K562 (cell line): ENCODE measurements around the gene LRRC4C. TPM values are rescaled to one million over a fixed set of nuclear protein-coding genes. Genes with fewer than 3 reads are reported as not detected.

ENCODE experiments used
- ATAC-seq: fragments of 200-7000 bp; cut with Tn5 transposase; 3 replicates; pipeline ENCODE4 v1.9.1; 2020; ENCODE audit warnings: moderate library complexity
- BruUV-seq: library from RNA; stranded (reverse); fragments of 400-500 nt; replicated peaks from 2 replicates; lab custom pipeline; 2021; lab: Mats Ljungman, UMichigan
- CTCF ChIA-PET: fragments of 300-600 bp; formaldehyde crosslinking; extraction: SDS; loops from one replicate; lab custom pipeline; 2021; ENCODE audit warnings: low intra/inter-chr PET ratio; lab: Yijun Ruan, JAX
- POLR2A ChIA-PET: fragments of 300-600, 350-650 bp; sonication (Branson Sonifier 250); formaldehyde crosslinking; extraction: SDS; loops from one replicate; lab custom pipeline; 2021; ENCODE audit warnings: antibody characterized with exemption, inconsistent platforms; lab: Yijun Ruan, JAX
- DNase-seq, 4 experiments: peaks; one replicate each; pipeline versions ENCODE4 v3.0.0 to v3.0.0-alpha.2; 2011 to 2018; ENCODE audit warnings: low spot score in 3 of 4, mixed read lengths in 3 of 4; ENCODE audit errors: extremely low read depth in 1 of 4
- FAIRE-seq: peaks from 2 replicates; lab custom pipeline; 2011; peaks lifted over from hg19 to GRCh38; lab: Jason Lieb, UNC
- H2AFZ ChIP-seq: 2 replicates; pipeline ENCODE4 v1.6.0; 2011; ENCODE audit warnings: low read depth, low read length, control low read depth, inconsistent platforms
- H3K27ac ChIP-seq: fragments of 200-600 bp; 3 replicates; pipeline ENCODE4 v1.8.0; 2011; ENCODE audit warnings: low read depth, mild to moderate bottlenecking, control low read depth, inconsistent platforms, low read length, moderate library complexity, mixed read lengths; ENCODE audit errors: extremely low read depth
- H3K27me3 ChIP-seq, 2 experiments: fragments of 300-600 bp in 1 of 2; 2 replicates in 1 of 2; 3 replicates in 1 of 2; pipeline versions ENCODE4 v1.6.0 to v1.8.0; 2011; ENCODE audit warnings: inconsistent platforms in 2 of 2, low read length in 2 of 2, mild to moderate bottlenecking in 1 of 2, mixed read lengths in 1 of 2, moderate library complexity in 1 of 2; ENCODE audit not compliant: control insufficient read depth in 2 of 2, insufficient read depth in 2 of 2
- H3K36me3 ChIP-seq: fragments of 300-600 bp; 3 replicates; pipeline ENCODE4 v1.8.0; 2011; ENCODE audit warnings: mild to moderate bottlenecking, low read length, inconsistent platforms; ENCODE audit not compliant: control insufficient read depth, insufficient read depth
- H3K4me1 ChIP-seq, 2 experiments: fragments of 200-600 bp in 1 of 2; replicated peaks in 1 of 2; 2 replicates in 1 of 2; 3 replicates in 1 of 2; pipeline versions ENCODE4 v1.5.1 to v1.8.0; 2011; ENCODE audit warnings: inconsistent platforms in 2 of 2, low read length in 2 of 2, mild to moderate bottlenecking in 1 of 2, mixed read lengths in 1 of 2, moderate library complexity in 1 of 2; ENCODE audit not compliant: control insufficient read depth in 2 of 2, insufficient read depth in 2 of 2
- H3K4me2 ChIP-seq: 2 replicates; pipeline ENCODE4 v1.6.1; 2011; ENCODE audit warnings: low read length, control low read depth, inconsistent platforms, mixed read lengths; ENCODE audit not compliant: insufficient read depth
- H3K4me3 ChIP-seq: fragments of 200-600 bp; sonication (generic), shearing (Covaris generic); 2 replicates; pipeline ENCODE4 v1.5.1; 2016; ENCODE audit warnings: control low read depth, inconsistent platforms
- H3K79me2 ChIP-seq: fragments of 200-600 bp; 3 replicates; pipeline ENCODE4 v1.8.0; 2011; ENCODE audit warnings: low read length, inconsistent platforms; ENCODE audit not compliant: control insufficient read depth, insufficient read depth
- H3K9ac ChIP-seq, 2 experiments: 2 replicates each; pipeline versions ENCODE4 v1.6.0 to v1.6.1; 2011; ENCODE audit warnings: low read depth in 2 of 2, low read length in 2 of 2, control low read depth in 1 of 2, inconsistent platforms in 1 of 2, mild to moderate bottlenecking in 1 of 2, mixed read lengths in 1 of 2; ENCODE audit not compliant: insufficient read depth in 1 of 2
- H3K9me1 ChIP-seq: one replicate; pipeline ENCODE4 v1.6.0; 2011; ENCODE audit warnings: inconsistent platforms, mild to moderate bottlenecking, low read length, moderate library complexity; ENCODE audit not compliant: control insufficient read depth, insufficient read depth
- H3K9me3 ChIP-seq: replicated peaks from 2 replicates; pipeline ENCODE4 v1.5.1; 2011; ENCODE audit warnings: low read depth, low read length, inconsistent platforms; ENCODE audit not compliant: control insufficient read depth, insufficient read depth
- H4K20me1 ChIP-seq: replicated peaks from 2 replicates; pipeline ENCODE4 v1.6.1; 2011; ENCODE audit warnings: low read length, inconsistent platforms, mixed read lengths; ENCODE audit not compliant: control insufficient read depth, insufficient read depth
- CUX1 ChIP-seq: fragments of 200-800 bp; sonication (Bioruptor generic); IDR thresholded peaks from 2 replicates; pipeline ENCODE4 v1.6.1; 2016; ENCODE audit warnings: missing genetic modification characterization, missing compliant biosample characterization
- ESRRA ChIP-seq: fragments of 450-650 bp; IDR thresholded peaks from 2 replicates; pipeline ENCODE4 v1.6.1; 2014; ENCODE audit warnings: low read depth, mild to moderate bottlenecking, moderate library complexity, borderline replicate concordance
- FOSL1 ChIP-seq: fragments of 200-800 bp; sonication (Bioruptor generic); conservative IDR thresholded peaks from 2 replicates; pipeline ENCODE4 v1.6.1; 2016; ENCODE audit warnings: missing genetic modification characterization, missing compliant biosample characterization
- MAZ ChIP-seq, 2 experiments: fragments of 450-650 bp in 1 of 2; sonication (generic) in 1 of 2; formaldehyde crosslinking; IDR thresholded peaks in 1 of 2; conservative IDR thresholded peaks in 1 of 2; 2 replicates each; pipeline versions ENCODE4 v1.4.0 to v1.5.0; 2020; ENCODE audit warnings: mild to moderate bottlenecking in 1 of 2, missing genetic modification reagents in 1 of 2
- MITF ChIP-seq: IDR thresholded peaks from 2 replicates; pipeline ENCODE4 v1.6.1; 2014; ENCODE audit warnings: antibody characterized with exemption
- NCOA6 ChIP-seq: fragments of 450-650 bp; IDR thresholded peaks from 2 replicates; pipeline ENCODE4 v1.6.1; 2017; ENCODE audit warnings: mild to moderate bottlenecking
- PHF20 ChIP-seq: fragments of 450-650 bp; IDR thresholded peaks from 2 replicates; pipeline ENCODE4 v1.6.1; 2018; ENCODE audit not compliant: partially characterized antibody
- RAD21 ChIP-seq, 2 experiments: fragments of 250-450 bp in 1 of 2; fragments of 450-650 bp in 1 of 2; sonication (Bioruptor Pico) in 1 of 2; formaldehyde crosslinking in 1 of 2; IDR thresholded peaks in 1 of 2; conservative IDR thresholded peaks in 1 of 2; 2 replicates each; pipeline versions ENCODE4 v1.4.0 to v1.8.0; 2020 to 2022; ENCODE audit warnings: mild to moderate bottlenecking in 2 of 2, moderate library complexity in 1 of 2
- SETDB1 ChIP-seq: IDR thresholded peaks from one replicate; pipeline ENCODE4 v1.6.1; 2012; ENCODE audit warnings: low read length, control low read depth, inconsistent platforms
- TEAD4 ChIP-seq, 2 experiments: sonication (generic) in 1 of 2; formaldehyde crosslinking in 1 of 2; IDR thresholded peaks; 2 replicates each; pipeline versions ENCODE4 v1.6.1 to v1.8.0; 2012 to 2022; ENCODE audit warnings: borderline replicate concordance in 1 of 2, inconsistent platforms in 1 of 2, low read length in 1 of 2, mild to moderate bottlenecking in 1 of 2, missing genetic modification reagents in 1 of 2
- USF2 ChIP-seq: sonication (generic); formaldehyde crosslinking; IDR thresholded peaks from 2 replicates; pipeline ENCODE4 v1.5.0; 2020; ENCODE audit warnings: missing genetic modification reagents
- ZBTB1 ChIP-seq: sonication (generic); formaldehyde crosslinking; IDR thresholded peaks from 2 replicates; pipeline ENCODE4 v1.8.1; 2023; ENCODE audit warnings: missing genetic modification reagents, low read depth, mild to moderate bottlenecking, borderline replicate concordance
- ZNF174 ChIP-seq: fragments of 250-450 bp; sonication (Bioruptor Pico); IDR thresholded peaks from 2 replicates; pipeline ENCODE4 v1.4.0; 2020; ENCODE audit warnings: mild to moderate bottlenecking
- WGBS: fragments of 100-300 bp; shearing (Covaris generic); methylation state at CpG from one replicate; pipeline ENCODE4 v1.1.6; 2016; ENCODE audit warnings: low coverage, mixed read lengths; ENCODE audit not compliant: insufficient coverage; ENCODE audit errors: missing lambda C conversion rate; 5-methylcytosine and 5-hydroxymethylcytosine counted together
- in situ Hi-C: fragments of 300-500 bp; cut with MboI; formaldehyde crosslinking; loops from 4 replicates; pipeline ENCODE4 v1.15.0; 2018; ENCODE audit warnings: inconsistent platforms, mixed read lengths
- intact Hi-C: fragments of 100-400 bp; cut with micrococcal nuclease; formaldehyde crosslinking; loops from 2 replicates; pipeline ENCODE4 v1.14.2; 2022
- polyA plus RNA-seq, 8 experiments: library from polyadenylated mRNA; depleted of rRNA in 4 of 8; stranded (reverse) in 5 of 8; unstranded in 3 of 8; fragments of >200 nt; fragmentation: Nextera tagmentation in 2 of 8; fragmentation: Illumina TruSeq in 1 of 8; extraction: Ambion mirVana in 2 of 8; extraction: Trizol in 1 of 8; gene quantifications; 2 replicates each; pipeline versions ENCODE4 v1.2.1 to v1.2.3, GENCODE V29; 2011 to 2014; ENCODE audit warnings: inconsistent platforms in 1 of 8, missing spikeins in 1 of 8
- total RNA-seq, 7 experiments: library from RNA; depleted of rRNA in 6 of 7; stranded (reverse); fragments of >200 nt in 6 of 7; fragmentation: Illumina TruSeq in 2 of 7; extraction: Trizol in 2 of 7; gene quantifications; 2 replicates each; pipeline versions ENCODE4 v1.2.1 to v1.2.3, GENCODE V29; 2011 to 2021; ENCODE audit warnings: low replicate concordance in 1 of 7

Gene LRRC4C
- total and polyA plus RNA-seq, 9 of the 15 experiments (the other 6 are each of a cell fraction or from before 2014, with no cell fraction given): not detected

- TF ChIP-seq SETDB1 (no peak), RAD21 (CRISPR knock-in tag; conservative IDR thresholded peaks at IDR 0.05 in 1 of 2, IDR thresholded peaks at IDR 0.05 in 1 of 2) (no peak)
Measured at GRCh38 chr11:40104941-40105550, 1354.4 kb downstream of the LRRC4C start (continued).

GRCh38 chr11:40100781-40101180 is 1358.7 kb downstream of the LRRC4C start:
- no peaks in the 10 kb centered on the region for H3K9me3 ChIP-seq
- no peak overlapping the region for H3K4me3 ChIP-seq
- intact Hi-C loops (no loop called here), in situ Hi-C loops (no loop called here)
- ChIA-PET POLR2A (no interaction called here), CTCF (no interaction called here)
- no peaks in the 10 kb centered on the region for H3K79me2 ChIP-seq
- H3K36me3 ChIP-seq: no peaks in the 10 kb centered on the region
- H2AFZ ChIP-seq: no peak overlapping the region
- no peaks in the 10 kb centered on the region for H3K9me1 ChIP-seq
- no peak for DNase-seq
- no peak overlapping the region for H3K4me2 ChIP-seq
- no peak overlapping the region for H3K9ac ChIP-seq
- no peaks in the 10 kb centered on the region for H3K27me3 ChIP-seq
- H4K20me1 ChIP-seq: no peaks in the 10 kb centered on the region
- H3K4me1 ChIP-seq: no peaks in the 10 kb centered on the region
- BruUV-seq: no TSS peak
- no peak for FAIRE-seq
- WGBS: 5% methylated on average over 4 of the region's 5 CpGs
- no peak overlapping the region for H3K27ac ChIP-seq
- ATAC-seq: no peak
- TF ChIP-seq MAZ (CRISPR knock-in tag; conservative IDR thresholded peaks at IDR 0.05 in 1 of 2, IDR thresholded peaks at IDR 0.05 in 1 of 2) (no peak), TEAD4 (IDR thresholded peaks at IDR 0.05; ENCODE audit: low read length) (no peak), TEAD4 (CRISPR knock-in tag; IDR thresholded peaks at IDR 0.05; ENCODE audit: borderline replicate concordance) (no peak), PHF20 (no peak), ZNF174 (CRISPR knock-in tag) (no peak), ZBTB1 (CRISPR knock-in tag) (no peak), CUX1 (no peak), NCOA6 (no peak), MITF (no peak), USF2 (no peak), ESRRA (no peak), FOSL1 (tag) (no peak)
